Caki2 (cell line): ENCODE results near the gene MRTO4. TPM values are rescaled to one million over a fixed set of nuclear protein-coding genes. Genes with fewer than 3 reads are reported as not detected.
"Not testable (repeated sequence)": the region's sequence is repeated elsewhere in the genome, so short reads cannot be mapped to it uniquely, and the experiment has no call there.

Experiments
- DNase-seq: peaks from one replicate; pipeline ENCODE4 v3.0.0-alpha.2; 2015; ENCODE audit warnings: low read depth
- in situ Hi-C: cut with HindIII; loops from 2 replicates; pipeline ENCODE4 v1.10.0; 2016; ENCODE audit warnings: low sequenced_read_pairs, low pct_unique_long_range_greater_than_20kb, mixed read lengths
- total RNA-seq: library from RNA; depleted of rRNA; stranded (reverse); fragments of >200 nt; shearing (Covaris generic); gene quantifications from 2 replicates; pipeline ENCODE4 v1.2.3, GENCODE V29; 2014; ENCODE audit warnings: low replicate concordance; rRNA removed

Gene MRTO4
- total RNA-seq, 1 experiment from 2014 or later, result 66.0 TPM

DNA sequence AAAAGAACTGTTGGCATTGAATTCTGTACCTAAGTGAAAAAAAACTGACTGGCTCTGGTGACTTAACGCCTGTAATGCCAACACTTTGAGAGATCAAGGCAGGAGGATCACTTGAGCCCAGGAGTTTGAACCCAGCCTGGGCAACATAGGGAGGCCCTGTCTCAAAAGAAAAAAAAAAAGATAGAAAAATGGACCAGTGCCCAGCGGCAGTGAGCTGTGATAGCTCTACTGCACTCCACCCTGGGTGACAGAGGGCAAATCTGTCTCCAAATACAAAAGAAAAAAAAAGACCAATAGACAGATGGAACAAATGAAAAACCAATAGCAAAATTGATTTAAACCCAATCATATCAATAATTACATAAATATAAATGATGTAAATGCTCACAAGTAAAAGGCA, 37.6 kb downstream of the MRTO4 start:
- DNase-seq, result no peak
- in situ Hi-C loops, result no loop called here

DNA sequence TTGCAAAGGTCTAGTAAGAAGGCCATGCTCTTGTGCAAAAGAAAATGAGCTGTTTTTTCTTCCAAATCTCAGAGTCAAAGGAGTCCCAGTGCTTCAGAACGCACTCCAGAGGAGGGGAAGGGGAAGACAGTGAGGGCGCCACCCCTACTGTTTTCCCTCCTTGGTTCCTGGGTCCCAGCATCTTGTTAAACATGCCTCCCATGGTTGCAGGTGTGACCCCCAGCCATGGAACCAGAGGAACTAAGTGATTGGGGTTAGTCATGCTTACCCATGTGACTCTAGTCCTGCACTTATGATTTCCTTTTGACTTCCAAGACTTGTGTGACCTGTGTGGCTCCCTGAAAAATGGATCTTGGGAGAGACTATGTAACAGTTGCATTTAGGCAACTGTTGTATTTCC, 43.0 kb downstream of the MRTO4 start:
- in situ Hi-C loops, result no loop called here
- no peak for DNase-seq

DNA sequence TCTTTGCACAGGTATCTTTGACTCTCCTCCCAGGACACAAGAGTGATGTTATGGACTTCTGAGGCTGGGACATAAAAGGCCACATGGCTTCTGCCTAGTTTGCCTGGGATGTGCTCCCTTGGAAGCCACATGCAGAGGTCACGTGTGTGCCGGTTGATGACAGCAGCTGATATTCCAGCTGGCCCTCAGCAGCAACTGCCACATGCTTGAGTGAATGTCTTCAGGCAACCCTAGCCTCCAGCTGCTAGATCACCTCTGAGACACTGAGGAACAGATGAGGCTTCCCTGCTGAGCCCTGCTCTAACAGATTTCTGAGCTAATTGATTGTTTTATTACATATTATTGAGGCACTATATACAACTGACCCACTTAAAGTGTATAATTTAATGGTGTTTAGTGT, 48.6 kb downstream of the MRTO4 start:
- in situ Hi-C loops, result no loop called here
- DNase-seq, result no peak

DNA sequence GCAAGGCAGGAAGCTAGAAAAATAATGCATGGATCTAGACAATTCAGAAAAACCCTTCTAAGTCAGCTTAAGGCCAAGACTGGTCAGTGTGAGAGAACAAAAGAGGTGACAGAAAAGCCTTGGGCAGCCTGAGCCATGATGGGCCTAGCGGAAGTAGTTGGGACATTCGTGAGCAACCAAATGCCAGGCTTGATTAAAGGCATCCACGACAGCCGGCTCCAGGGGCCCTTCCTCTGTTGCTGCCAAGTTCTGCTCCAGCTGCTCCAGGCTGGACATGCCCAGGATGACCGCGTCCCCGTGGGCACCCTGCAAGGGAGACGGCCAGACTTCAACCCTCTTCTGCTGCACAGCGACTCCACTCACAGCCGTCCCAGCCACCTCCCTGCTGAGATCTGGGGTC, 52.5 kb downstream of the MRTO4 start:
- in situ Hi-C loops, DNase-seq: not testable (repeated sequence)

DNA sequence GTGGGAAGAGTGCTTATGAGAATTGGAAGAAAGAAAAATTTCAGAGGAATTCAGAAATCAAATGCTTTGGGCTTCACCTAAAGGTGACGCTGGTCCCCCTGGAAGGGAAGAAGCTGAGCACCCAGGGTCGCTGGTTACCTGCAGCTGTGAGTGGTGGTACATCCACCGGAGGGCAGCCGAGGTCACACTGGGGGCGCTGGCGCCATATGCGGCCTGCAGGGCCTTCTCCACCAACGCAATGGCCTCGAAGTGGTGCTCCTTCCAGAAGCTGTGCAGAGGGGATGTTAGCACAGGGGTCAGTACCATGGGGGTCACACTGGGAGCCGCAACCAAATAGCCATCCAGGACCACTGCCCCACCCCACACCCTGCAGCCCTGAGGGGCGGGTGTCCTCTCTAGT, 54.3 kb downstream of the MRTO4 start:
- in situ Hi-C loops, result no loop called here
- DNase-seq, result no peak

DNA sequence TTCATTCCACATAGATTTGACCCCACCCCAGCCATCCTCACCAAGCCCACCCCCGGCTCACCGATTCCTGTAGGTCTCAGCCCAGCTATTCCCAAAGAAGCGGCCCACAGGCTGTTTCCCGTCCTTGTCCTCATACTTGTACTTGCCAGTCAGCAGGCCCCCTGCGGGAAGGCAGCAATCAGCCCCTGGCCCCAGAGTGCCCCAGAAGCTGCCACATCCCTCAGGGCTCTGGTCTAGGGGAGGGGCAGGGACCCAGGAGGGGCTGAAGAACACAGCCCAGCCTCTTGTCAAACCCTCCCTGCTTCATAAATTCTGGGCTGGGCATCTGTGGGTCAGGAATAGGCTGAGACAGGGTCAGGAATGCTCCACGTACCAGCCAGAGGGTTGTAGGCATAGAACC, 55.3 kb downstream of the MRTO4 start:
- no peak for DNase-seq
- in situ Hi-C loops, result no loop called here

DNA sequence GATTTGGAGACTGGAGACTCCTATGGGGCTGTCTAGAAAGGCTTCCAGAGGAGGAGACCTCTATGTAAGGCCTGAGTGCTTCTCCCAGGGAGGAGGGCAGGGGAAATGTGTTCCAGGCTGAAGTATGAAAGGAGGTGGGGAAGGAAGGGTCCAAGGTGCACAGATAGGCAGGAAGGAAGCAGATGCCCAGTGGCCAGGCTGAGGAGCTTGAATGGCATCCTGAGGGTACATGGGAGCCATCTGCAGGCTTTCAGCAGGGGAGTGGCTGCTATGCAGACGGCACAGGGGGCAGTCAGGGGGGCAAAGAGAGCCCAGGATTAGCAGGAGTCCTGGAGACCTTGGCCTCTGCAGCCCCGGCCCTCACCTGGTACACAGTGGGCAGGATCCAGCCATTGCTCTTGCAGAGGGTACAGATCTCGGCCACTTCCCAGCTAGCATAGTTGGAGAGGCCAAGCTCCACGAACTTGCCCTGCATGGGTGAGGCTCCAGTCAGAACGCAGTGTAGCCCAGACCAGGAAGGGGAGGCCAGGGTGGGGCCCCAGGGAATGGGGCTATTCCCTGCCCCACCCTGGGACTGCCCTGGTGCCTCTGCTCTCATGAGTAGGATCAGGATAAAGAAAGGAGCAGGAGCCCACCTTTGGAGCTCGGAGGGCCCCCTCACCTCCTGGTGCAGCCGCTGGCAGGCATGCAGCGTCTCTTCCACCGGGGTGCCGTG, 56.3 kb downstream of the MRTO4 start:
- in situ Hi-C loops, result no loop called here
- no peak for DNase-seq

DNA sequence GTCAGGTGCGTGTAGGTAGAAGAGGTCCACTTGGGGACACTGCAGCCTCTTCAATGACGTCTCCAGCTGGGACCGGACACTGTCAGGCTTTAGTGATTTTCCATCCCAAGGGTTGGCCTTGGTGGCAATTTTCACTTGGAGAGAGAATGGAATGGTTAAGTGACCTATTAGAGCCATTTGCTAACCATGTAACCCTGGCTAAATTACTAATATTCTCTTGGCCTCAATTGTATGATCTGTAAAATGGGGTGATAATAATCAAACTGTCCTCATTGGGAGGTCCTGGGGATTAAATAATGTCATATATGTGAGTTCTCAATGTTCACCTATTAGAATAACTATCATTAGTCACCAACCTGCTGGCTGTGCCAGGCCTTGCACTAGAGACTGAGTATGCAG, 56.9 kb downstream of the MRTO4 start:
- DNase-seq, result no peak
- in situ Hi-C loops, result no loop called here

DNA sequence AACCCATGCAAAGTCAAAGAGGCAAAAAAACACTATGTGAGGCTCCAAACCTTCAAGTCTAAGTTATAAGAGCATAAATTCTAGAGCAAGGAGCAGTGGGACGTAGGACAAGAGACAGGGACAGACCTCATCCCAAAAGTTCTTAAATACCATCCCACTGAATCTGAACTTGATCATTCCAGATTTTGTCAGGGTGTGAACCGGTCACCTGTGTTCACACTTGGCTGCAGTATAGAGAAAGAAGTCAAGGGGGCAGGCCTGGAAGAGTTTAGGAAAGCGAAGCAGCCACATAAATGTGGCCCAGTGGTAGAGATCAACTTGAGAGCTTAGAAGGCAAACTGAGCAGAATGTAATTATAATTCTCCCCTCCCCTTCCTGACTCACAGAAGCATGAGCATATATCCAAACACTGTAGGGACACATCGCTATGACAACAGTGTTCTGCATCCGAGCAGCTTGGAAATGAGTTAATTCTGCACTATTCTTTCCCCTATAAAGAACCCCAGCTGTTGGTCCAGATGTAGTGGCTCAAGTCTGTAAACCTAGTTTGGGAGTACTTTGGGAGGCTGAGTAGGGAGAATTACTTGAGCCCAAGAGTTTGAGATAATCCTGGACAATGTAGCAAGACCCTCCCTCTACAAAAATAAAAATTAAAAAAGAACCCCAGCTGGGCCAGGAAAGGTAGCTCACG, 57.7 kb downstream of the MRTO4 start:
- peak; percentile 66 for DNase-seq
- in situ Hi-C loops, result no loop called here

Other genes with a start within 250 kb of the MRTO4 start
- 36.5 and 38.8 TPM in 2 replicates for gene UBR4, start 41.5 kb upstream of the MRTO4 start, total RNA-seq
- 34.8 and 36.4 TPM in 2 replicates for gene EMC1, start 281 bp upstream of the MRTO4 start, total RNA-seq
- gene AKR7A3, start 37.0 kb downstream of the MRTO4 start, total RNA-seq, result not detected in 2 replicates
- 112 and 125 TPM in 2 replicates for gene AKR7A2, start 60.3 kb downstream of the MRTO4 start, total RNA-seq
- gene SLC66A1, start 60.5 kb downstream of the MRTO4 start, total RNA-seq, result 23.5 and 35.2 TPM in 2 replicates
- 321 and 323 TPM in 2 replicates for gene CAPZB, start 233.7 kb downstream of the MRTO4 start, total RNA-seq